Smooth muscle cell (in vitro differentiated cells): Measurements from ENCODE around the gene SRXN1. TPM values are rescaled to one million over a fixed set of nuclear protein-coding genes. Genes with fewer than 3 reads are reported as not detected.

ENCODE experiments used
- DNase-seq: peaks from one replicate; lab custom pipeline; 2025; ENCODE audit not compliant: unreplicated experiment; lab: John Stamatoyannopoulos, UW
- H2AFZ ChIP-seq: fragments of 200-600 bp; sonication (generic); 2 replicates; pipeline ENCODE4 v1.6.0; 2016; ENCODE audit warnings: antibody characterized with exemption, low read depth, mild to moderate bottlenecking
- H3F3A ChIP-seq: fragments of 200-600 bp; sonication (generic); 2 replicates; pipeline ENCODE4 v1.6.0; 2017; ENCODE audit warnings: antibody characterized with exemption, low read depth
- H3K27ac ChIP-seq: fragments of 200-600 bp; sonication (generic); 2 replicates; pipeline ENCODE4 v1.5.1; 2016; ENCODE audit warnings: low read depth, mild to moderate bottlenecking
- H3K27me3 ChIP-seq: fragments of 200-600 bp; sonication (generic); 2 replicates; pipeline ENCODE4 v1.6.1; 2016; ENCODE audit warnings: low read depth, mild to moderate bottlenecking
- H3K36me3 ChIP-seq: fragments of 200-600 bp; sonication (generic); 2 replicates; pipeline ENCODE4 v1.5.1; 2016; ENCODE audit warnings: low read depth
- H3K4me1 ChIP-seq: fragments of 200-600 bp; sonication (generic); 2 replicates; pipeline ENCODE4 v1.5.1; 2016; ENCODE audit warnings: low read depth
- H3K4me2 ChIP-seq: fragments of 200-600 bp; sonication (generic); 2 replicates; pipeline ENCODE4 v1.6.0; 2016; ENCODE audit warnings: mild to moderate bottlenecking
- H3K4me3 ChIP-seq: fragments of 200-600 bp; sonication (generic); 2 replicates; pipeline ENCODE4 v1.5.1; 2016; ENCODE audit warnings: mild to moderate bottlenecking
- H3K79me2 ChIP-seq: fragments of 200-600 bp; sonication (generic); 2 replicates; pipeline ENCODE4 v1.6.0; 2016; ENCODE audit warnings: low read depth, mild to moderate bottlenecking
- H3K9ac ChIP-seq: fragments of 200-600 bp; sonication (generic); 2 replicates; pipeline ENCODE4 v1.6.0; 2016; ENCODE audit warnings: low read depth
- H3K9me3 ChIP-seq: fragments of 200-600 bp; sonication (generic); replicated peaks from 2 replicates; pipeline ENCODE4 v1.5.1; 2016; ENCODE audit warnings: low read depth
- H4K20me1 ChIP-seq: fragments of 200-600 bp; sonication (generic); 2 replicates; pipeline ENCODE4 v1.6.0; 2016; ENCODE audit warnings: low read depth
- WGBS: methylation state at CpG from one replicate; pipeline ENCODE4 v1.1.7; 2016; ENCODE audit warnings: low lambda C conversion rate; 5-methylcytosine and 5-hydroxymethylcytosine counted together
- polyA plus RNA-seq: library from polyadenylated mRNA; unstranded; fragments of >200 nt; fragmentation: Nextera tagmentation; extraction: Ambion mirVana; gene quantifications from 2 replicates; pipeline ENCODE4 v1.2.1, GENCODE V29; 2016
- total RNA-seq: library from RNA; depleted of rRNA; stranded (reverse); fragments of >200 nt; gene quantifications from 2 replicates; pipeline ENCODE4 v1.2.3, GENCODE V29; 2014
- TF ChIP-seq, protein P1 (sequence below): fragments of 200-600 bp; sonication (generic); IDR thresholded peaks from 2 replicates; pipeline ENCODE4 v1.5.1; 2017; ENCODE audit warnings: borderline replicate concordance, mild to moderate bottlenecking, antibody characterized with exemption; ENCODE audit not compliant: insufficient read depth, poor library complexity, severe bottlenecking

The SRXN1 gene
- total and polyA plus RNA-seq, 2 experiments from 2014 or later, result 26.9 to 27.2 TPM

DNA sequence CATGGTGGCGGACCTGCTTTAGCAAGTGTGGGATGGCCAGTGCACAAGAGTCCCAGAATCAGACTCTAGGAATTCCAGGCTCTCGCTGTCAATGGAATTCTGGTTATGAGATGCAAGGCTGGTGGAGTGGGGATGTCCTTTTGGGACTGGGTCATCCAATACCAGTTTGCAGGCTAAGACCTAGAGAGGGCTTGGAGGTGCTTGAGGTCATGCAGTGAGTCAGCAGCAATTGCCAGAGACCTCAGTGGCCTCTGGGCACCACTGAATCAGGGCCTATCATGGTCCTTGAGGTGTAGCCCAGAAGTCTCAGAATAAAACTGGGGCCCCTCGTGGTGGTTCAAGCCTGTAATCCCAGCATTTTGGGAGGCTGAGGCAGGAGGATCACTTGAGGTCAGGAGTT lies 24.0 kb upstream of the SRXN1 start:
- Histone ChIP-seq H3K36me3 (no peaks in the 10 kb centered on the region), H3K79me2 (no peaks in the 10 kb centered on the region), H3K27ac (no peak overlapping the region), H3K9me3 (no peaks in the 10 kb centered on the region), H3K9ac (no peak overlapping the region), H2AFZ (no peak overlapping the region), H3K4me3 (no peak overlapping the region), H3K4me1 (peaks cover 10% of the 10 kb centered on the region), H3F3A (no peaks in the 10 kb centered on the region), H3K4me2 (no peak overlapping the region), H4K20me1 (peaks cover 5% of the 10 kb centered on the region), H3K27me3 (peaks cover 69% of the 10 kb centered on the region)
- WGBS, result 81% methylated on average over 3 of the region's 3 CpGs
- TF ChIP-seq, protein P1, sequence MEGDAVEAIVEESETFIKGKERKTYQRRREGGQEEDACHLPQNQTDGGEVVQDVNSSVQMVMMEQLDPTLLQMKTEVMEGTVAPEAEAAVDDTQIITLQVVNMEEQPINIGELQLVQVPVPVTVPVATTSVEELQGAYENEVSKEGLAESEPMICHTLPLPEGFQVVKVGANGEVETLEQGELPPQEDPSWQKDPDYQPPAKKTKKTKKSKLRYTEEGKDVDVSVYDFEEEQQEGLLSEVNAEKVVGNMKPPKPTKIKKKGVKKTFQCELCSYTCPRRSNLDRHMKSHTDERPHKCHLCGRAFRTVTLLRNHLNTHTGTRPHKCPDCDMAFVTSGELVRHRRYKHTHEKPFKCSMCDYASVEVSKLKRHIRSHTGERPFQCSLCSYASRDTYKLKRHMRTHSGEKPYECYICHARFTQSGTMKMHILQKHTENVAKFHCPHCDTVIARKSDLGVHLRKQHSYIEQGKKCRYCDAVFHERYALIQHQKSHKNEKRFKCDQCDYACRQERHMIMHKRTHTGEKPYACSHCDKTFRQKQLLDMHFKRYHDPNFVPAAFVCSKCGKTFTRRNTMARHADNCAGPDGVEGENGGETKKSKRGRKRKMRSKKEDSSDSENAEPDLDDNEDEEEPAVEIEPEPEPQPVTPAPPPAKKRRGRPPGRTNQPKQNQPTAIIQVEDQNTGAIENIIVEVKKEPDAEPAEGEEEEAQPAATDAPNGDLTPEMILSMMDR, result no peak
- no peak for DNase-seq

DNA sequence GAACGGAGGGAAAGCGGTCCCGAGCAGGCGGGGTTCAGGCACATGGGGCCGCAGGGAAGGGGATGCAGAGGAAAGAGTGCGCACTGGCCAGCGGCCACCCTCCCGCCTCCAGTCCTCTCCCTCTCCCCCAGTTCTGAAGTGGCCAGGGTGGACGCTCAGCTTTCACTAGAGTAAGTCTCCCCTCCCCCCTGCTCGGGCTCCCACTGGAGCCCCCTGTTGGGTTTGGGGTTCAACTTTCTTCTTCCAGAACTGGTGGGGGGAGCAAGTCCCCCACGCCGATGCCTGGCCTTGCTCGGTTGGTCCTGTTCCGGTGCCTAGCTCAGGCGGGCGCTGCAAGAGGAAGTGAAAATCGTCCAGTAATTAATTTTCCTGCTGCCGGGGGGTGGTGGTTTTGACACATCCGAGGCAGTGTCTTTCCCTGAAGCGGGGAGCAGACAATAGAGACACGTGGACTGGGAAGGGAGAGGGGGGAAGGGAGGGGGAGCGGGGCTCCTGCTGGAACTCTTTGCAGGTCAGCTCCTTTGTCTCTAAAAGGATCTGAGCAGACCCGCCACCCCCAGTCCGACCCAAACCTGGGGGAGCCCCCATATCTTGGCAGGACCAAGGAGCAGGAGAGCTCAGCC lies 23.4 kb upstream of the SRXN1 start:
- H3F3A ChIP-seq, result no peaks in the 10 kb centered on the region
- TF ChIP-seq, protein P1, result no peak
- peak overlapping the region; percentile 78 for H3K4me2 ChIP-seq
- H4K20me1 ChIP-seq, result peaks cover 5% of the 10 kb centered on the region
- H3K4me1 ChIP-seq, result peaks cover 10% of the 10 kb centered on the region
- H2AFZ ChIP-seq, result no peak overlapping the region
- 12% methylated on average over 23 of the region's 24 CpGs for WGBS
- H3K9ac ChIP-seq, result no peak overlapping the region
- no peaks in the 10 kb centered on the region for H3K9me3 ChIP-seq
- no peak for DNase-seq
- no peak overlapping the region for H3K27ac ChIP-seq
- H3K4me3 ChIP-seq, result no peak overlapping the region
- H3K36me3 ChIP-seq, result no peaks in the 10 kb centered on the region
- H3K79me2 ChIP-seq, result no peaks in the 10 kb centered on the region
- peaks cover 69% of the 10 kb centered on the region for H3K27me3 ChIP-seq

DNA sequence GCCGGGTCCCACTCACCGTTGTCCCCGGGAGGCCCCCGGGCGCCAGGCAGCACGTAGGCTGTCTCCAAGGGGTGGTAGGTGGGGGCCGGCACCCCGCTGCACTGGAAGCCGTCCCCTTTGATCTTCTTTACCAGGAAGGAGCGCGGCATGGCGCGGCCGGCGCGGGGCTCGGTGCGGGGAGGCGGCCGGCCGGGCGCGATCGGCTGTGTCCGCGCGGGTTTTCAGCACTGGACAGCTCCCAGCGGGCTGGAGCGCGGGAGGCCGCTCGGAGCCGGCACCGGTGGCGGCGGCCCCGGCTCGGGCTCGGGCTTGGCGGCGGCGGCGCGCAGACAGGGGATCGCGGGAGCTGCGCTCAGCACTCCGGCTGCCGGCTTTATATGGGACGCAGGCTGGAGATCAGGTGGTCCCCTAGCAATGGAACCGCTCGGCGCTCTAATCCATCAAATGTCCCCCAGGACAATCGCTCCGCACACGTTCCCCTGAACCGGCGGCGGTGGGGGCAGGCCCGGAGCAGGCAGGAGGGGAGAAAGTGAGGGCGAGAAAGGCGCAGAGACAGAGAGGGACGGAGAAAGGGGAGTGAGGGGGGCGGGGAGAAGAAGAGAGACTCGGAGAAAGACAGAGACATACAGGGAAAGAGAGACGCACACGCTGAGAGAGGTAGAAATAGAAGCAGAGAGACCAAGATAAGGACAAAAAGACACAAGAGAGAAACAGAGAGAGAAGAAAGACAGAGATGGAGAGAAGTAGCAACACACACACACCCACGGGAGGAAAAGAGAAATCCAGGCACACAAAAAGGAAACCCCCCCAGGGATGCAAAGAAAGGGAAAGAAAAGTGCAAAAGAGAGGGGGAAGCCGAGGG lies 22.7 kb upstream of the SRXN1 start, which contains the start of gene SCRT2:
SCRT2 (minus strand) TSS at position 350 of the 862 bp plus-strand sequence; CDS start at position 149, 201 bp downstream.
- H2AFZ ChIP-seq, result no peak within 1 kb of the TSS
- H3K4me3 ChIP-seq, result no peak within 1 kb of the TSS
- H3K9me3 ChIP-seq, result no peaks in the 10 kb centered on the region
- WGBS, result 2% methylated on average over 61 of the region's 69 CpGs
- H3K27me3 ChIP-seq, result peaks cover 69% of the 10 kb centered on the region
- no peaks in the 10 kb centered on the region for H3K79me2 ChIP-seq
- H3K4me1 ChIP-seq, result peaks cover 10% of the 10 kb centered on the region
- H3K27ac ChIP-seq, result no peak within 1 kb of the TSS
- H3K4me2 ChIP-seq, result peak within 1 kb of the TSS; percentile 78
- no peak within 1 kb of the TSS for H3K9ac ChIP-seq
- peak; percentile 75 for DNase-seq
- H3F3A ChIP-seq, result no peaks in the 10 kb centered on the region
- TF ChIP-seq, protein P1, result no peak
- H4K20me1 ChIP-seq, result peaks cover 5% of the 10 kb centered on the region
- H3K36me3 ChIP-seq, result no peaks in the 10 kb centered on the region
